Measurements from ENCODE around the gene HLA-DRA. TPM values are rescaled to one million over a fixed set of nuclear protein-coding genes. Genes with fewer than 3 reads are reported as not detected.
"Not testable (repeated sequence)": the region's sequence is repeated elsewhere in the genome, so short reads cannot be mapped to it uniquely, and the experiment has no call there.

Gene HLA-DRA
- total and polyA plus RNA-seq, 11 donors = 20.0 to 1,108 (median 86.0) TPM

DNA sequence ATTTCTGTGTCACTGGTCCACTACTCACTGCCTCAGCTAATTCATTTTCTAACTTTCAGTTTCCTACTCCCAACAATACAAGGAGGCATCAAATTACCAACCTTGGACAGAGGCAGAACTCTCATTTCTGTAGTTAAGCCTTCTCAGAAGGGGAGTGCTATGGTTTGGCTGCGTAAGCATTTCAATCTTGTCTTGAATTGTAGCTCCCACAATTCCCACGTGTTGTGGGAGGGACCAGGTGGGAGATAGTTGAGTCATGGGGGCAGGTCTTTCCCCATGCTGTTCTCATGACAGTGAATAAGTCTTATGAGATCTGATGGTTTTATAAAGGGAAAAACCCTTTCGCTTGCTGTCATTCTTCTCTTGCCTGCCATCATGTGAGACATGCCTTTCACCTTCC, 22.9 kb downstream of the HLA-DRA start:
- H3K4me1 ChIP-seq = no peaks in the 10 kb centered on the region
- H3K4me3 ChIP-seq = no peak overlapping the region
- DNase-seq (no peak), ATAC-seq (no peak)
- WGBS, 4 donors = 30 to 57% (median 40%) methylated on average over 3 of the region's 3 CpGs
- intact Hi-C loops (cut with DNase I) = no loop called here
- H3K9me3 ChIP-seq = peaks cover 0 to 3% (median 0%) of the 10 kb centered on the region in 12 donors
- peaks cover 0 to 26% (median 0%) of the 10 kb centered on the region in 9 donors for H3K27me3 ChIP-seq
- no peaks in the 10 kb centered on the region for H3K36me3 ChIP-seq
- H3K27ac ChIP-seq = no peak overlapping the region
- no peak for TF ChIP-seq POLR2A (IDR thresholded peaks at IDR 0.05)
- TF ChIP-seq CTCF (IDR thresholded peaks at IDR 0.05) = no peak

DNA sequence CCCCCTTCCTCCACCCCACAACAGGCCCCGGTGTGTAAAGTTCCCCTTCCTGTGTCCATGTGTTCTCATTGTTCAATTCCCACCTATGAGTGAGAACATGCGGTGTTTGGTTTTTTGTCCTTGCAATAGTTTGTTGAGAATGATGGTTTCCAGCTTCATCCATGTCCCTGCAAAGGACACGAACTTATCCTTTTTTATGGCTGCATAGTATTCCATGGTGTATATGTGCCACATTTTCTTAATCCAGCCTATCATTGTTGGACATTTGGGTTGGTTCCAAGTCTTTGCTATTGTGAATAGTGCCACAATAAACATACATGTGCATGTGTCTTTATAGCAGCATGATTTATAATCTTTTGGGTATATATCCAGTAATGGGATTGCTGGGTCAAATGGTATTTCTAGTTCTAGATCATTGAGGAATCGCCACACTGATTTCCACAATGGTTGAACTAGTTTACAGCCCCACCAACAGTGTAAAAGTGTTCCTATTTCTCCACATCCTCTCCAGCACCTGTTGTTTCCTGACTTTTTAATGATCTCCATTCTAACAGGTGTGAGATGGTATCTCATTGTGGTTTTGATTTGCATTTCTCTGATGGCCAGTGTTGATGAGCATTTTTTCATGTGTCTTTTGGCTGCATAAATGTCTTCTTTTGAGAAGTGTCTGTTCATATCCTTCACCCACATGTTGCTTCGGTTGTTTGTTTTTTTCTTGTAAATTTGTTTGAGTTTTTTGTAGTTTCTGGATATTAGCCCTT, 28.2 kb downstream of the HLA-DRA start:
- H3K36me3 ChIP-seq; H3K9me3 ChIP-seq; H3K27me3 ChIP-seq; H3K4me1 ChIP-seq; DNase-seq; H3K4me3 ChIP-seq; intact Hi-C loops (cut with DNase I); H3K27ac ChIP-seq; ATAC-seq: not testable (repeated sequence)
- 24 to 67% (median 44%) methylated on average over 3 to 5 of the region's 5 CpGs for WGBS, 4 donors

DNA sequence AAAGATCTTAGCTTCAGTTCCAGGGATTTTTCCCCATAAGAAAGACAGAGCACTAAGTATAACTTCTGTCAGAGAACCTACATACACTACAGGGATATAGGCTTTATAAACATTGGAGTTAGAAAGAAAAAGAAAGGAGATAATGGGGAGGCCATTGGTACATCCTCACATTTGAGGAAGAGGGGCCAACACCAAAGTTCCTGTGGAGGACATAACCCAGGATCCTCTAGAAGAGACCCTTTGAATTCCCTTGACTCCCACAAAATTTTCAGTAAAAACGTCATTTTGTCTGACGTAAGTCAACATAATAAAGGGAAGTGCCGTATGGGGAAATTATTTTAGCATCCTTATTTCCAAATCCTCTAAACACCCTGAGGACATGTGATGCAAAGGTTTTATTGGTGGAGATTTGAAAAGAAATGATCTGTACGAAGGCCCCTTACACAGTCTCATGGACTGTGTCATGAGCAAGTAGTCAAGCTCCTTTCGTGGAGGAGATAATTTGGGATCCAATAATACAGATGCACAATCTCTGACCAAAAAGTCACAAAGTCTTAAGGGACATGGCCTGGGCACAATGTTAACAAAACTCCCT, 33.2 kb downstream of the HLA-DRA start:
- DNase-seq (no peak), ATAC-seq (peak in 3 of 4 donors; percentile 26 to 62 (median 45))
- H3K9me3 ChIP-seq = no peaks in the 10 kb centered on the region
- H3K27ac ChIP-seq = peak overlapping the region in 7 of 12 donors; percentile 19 to 91 (median 66)
- 57 to 71% (median 64%) methylated on average over 5 of the region's 5 CpGs for WGBS, 4 donors
- intact Hi-C loops (cut with DNase I) = loop anchor here in 1 of 10 donors (5.0 kb wide), 1 partner anchor 49 kb away; no protein-coding TSS in a partner anchor
- H3K27me3 ChIP-seq = peaks cover 0 to 5% (median 0%) of the 10 kb centered on the region in 9 donors
- TF ChIP-seq POLR2A (IDR thresholded peaks at IDR 0.05) = no peak
- TF ChIP-seq CTCF (IDR thresholded peaks at IDR 0.05) = no peak
- no peak overlapping the region for H3K4me3 ChIP-seq
- no peaks in the 10 kb centered on the region for H3K36me3 ChIP-seq
- H3K4me1 ChIP-seq = peaks cover 0 to 10% (median 0%) of the 10 kb centered on the region in 12 donors

DNA sequence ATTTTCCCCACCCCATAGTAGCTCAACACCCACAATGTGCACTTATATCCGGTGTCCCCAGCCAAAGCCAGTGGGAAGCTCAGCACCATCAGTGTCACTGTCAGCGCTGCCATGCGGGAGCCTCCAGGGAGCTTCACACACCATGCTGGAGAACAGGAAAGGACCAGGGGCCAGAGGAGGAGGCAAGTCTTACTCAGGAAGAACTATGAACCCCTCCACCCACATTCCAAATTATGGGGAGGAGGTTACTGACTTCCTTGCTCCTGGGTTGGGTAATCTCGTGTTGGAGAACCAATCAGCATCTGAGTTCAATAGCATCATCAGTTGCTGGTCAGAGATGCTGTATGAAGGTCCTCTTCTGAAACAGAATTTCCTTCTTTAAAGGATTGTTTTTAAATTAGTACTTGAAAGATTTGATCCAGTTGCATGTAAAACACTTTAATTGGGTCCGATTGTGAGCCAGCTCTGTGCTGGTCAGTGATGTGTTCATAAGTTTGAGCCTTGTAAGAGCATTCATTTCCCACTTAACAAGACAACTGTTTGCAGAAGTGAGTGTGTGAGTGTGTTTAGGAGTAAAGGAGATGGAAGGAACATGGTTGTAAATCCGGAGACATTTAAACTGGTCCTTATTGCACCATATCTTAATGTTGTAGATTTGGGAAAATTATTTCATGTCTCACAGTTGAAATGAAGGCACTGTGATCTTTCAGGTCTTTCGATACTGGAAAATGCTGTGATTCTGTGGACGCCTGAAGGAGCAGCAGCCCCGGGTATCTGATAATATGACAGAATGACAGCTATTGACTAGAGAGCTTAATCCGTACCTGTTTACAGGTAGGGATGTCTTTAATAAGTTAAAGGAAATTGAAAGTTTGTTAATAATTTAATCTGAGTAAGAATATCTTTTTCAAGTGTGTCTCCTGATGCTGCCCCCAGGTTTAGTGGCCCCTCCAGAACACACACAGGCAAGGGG, 34.0 kb downstream of the HLA-DRA start:
- H3K4me1 ChIP-seq, H3K9me3 ChIP-seq, H3K4me3 ChIP-seq, H3K36me3 ChIP-seq, H3K27me3 ChIP-seq: not testable (repeated sequence)
- H3K27ac ChIP-seq = peak overlapping the region in 10 of 12 donors; percentile 20 to 91 (median 67)
- intact Hi-C loops (cut with DNase I) = loop anchor here in 1 of 10 donors (5.0 kb wide), 1 partner anchor 49 kb away; no protein-coding TSS in a partner anchor
- DNase-seq = peak in 3 of 5 donors; percentile 41 to 60 (median 54)
- WGBS, 4 donors = 45 to 55% (median 48%) methylated on average over 9 to 10 of the region's 10 CpGs
- ATAC-seq = peak; percentile 80 to 96 (median 93)
